Nephron (organoid): ENCODE measurements around the gene LRGUK.

ENCODE experiments used
- H3K27ac Mint-ChIP-seq, 3 experiments: 2 replicates each; pipeline ENCODE4 v1.8.0; 2020; ENCODE audit warnings: mixed read lengths in 3 of 3, mild to moderate bottlenecking in 2 of 3, moderate library complexity in 1 of 3
- H3K27me3 Mint-ChIP-seq: 2 replicates; pipeline ENCODE4 v1.8.0; 2021; ENCODE audit warnings: low read depth, mild to moderate bottlenecking, moderate library complexity, mixed read lengths
- H3K36me3 Mint-ChIP-seq: 2 replicates; pipeline ENCODE4 v1.8.0; 2020; ENCODE audit warnings: low read depth, mixed read lengths
- H3K4me1 Mint-ChIP-seq: 2 replicates; pipeline ENCODE4 v1.8.0; 2020; ENCODE audit warnings: mixed read lengths
- H3K4me3 Mint-ChIP-seq, 3 experiments: 2 replicates each; pipeline ENCODE4 v1.8.0; 2020; ENCODE audit warnings: mild to moderate bottlenecking in 3 of 3, mixed read lengths in 3 of 3, moderate library complexity in 2 of 3
- H3K9me3 Mint-ChIP-seq: 2 replicates; pipeline ENCODE4 v1.8.0; 2020; ENCODE audit warnings: mixed read lengths
- TF ChIP-seq, protein P1 (sequence below), 3 experiments: fragments of 200-600 bp; sonication (generic); IDR thresholded peaks; one replicate each; pipeline ENCODE4 v1.5.0; 2021; ENCODE audit warnings: antibody characterized with exemption in 3 of 3; ENCODE audit not compliant: unreplicated experiment in 3 of 3

Gene LRGUK

DNA sequence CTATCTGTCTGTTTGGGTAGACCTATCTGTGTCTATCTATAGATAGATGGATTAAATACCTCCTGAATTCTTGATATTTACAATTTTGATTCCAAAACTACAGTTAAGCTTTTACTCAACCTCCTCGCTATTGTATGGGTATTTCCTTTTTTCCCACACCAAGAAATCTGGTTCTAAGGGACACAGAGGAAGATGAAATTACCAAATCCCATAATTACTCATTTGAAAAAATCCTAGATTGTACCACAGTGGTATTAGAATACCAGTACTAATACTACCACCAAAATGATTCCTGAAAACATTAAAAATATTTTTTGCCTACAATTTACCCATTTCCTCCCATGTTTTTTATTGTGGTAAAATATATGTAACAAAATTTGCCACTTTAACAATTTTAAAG is 53.2 kb downstream of the LRGUK start:
- Mint-ChIP-seq H3K27ac (no peak overlapping the region), H3K4me1 (no peaks in the 10 kb centered on the region), H3K36me3 (no peaks in the 10 kb centered on the region), H3K4me3 (no peak overlapping the region), H3K27me3 (no peaks in the 10 kb centered on the region), H3K9me3 (no peaks in the 10 kb centered on the region)
- TF ChIP-seq, protein P1, sequence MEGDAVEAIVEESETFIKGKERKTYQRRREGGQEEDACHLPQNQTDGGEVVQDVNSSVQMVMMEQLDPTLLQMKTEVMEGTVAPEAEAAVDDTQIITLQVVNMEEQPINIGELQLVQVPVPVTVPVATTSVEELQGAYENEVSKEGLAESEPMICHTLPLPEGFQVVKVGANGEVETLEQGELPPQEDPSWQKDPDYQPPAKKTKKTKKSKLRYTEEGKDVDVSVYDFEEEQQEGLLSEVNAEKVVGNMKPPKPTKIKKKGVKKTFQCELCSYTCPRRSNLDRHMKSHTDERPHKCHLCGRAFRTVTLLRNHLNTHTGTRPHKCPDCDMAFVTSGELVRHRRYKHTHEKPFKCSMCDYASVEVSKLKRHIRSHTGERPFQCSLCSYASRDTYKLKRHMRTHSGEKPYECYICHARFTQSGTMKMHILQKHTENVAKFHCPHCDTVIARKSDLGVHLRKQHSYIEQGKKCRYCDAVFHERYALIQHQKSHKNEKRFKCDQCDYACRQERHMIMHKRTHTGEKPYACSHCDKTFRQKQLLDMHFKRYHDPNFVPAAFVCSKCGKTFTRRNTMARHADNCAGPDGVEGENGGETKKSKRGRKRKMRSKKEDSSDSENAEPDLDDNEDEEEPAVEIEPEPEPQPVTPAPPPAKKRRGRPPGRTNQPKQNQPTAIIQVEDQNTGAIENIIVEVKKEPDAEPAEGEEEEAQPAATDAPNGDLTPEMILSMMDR (IDR thresholded peaks at IDR 0.05; ENCODE audit: unreplicated experiment in 3 of 3): no peak

DNA sequence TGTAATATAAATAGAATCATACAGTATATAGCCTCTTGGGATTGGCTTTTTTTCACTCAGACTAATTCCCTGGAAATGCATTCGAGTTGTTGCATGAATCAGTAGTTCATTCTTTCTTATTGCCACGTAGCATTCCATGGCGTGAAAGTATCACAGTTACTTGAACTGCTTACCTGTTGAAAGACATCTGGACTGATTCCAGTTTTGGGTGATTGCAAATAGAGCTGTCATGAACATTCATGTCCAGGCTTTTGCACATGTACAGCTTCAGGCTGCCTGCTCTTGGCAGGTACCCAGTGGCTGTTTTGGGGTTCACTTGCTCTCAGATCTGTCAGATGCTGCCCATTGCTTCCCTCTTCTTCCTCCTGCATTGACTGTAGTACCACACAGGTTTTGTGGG is 54.9 kb downstream of the LRGUK start:
- Mint-ChIP-seq H3K4me1 (no peaks in the 10 kb centered on the region), H3K4me3 (no peak overlapping the region), H3K27ac (no peak overlapping the region), H3K36me3 (no peaks in the 10 kb centered on the region), H3K9me3 (no peaks in the 10 kb centered on the region), H3K27me3 (no peaks in the 10 kb centered on the region)
- TF ChIP-seq, protein P1 (IDR thresholded peaks at IDR 0.05; ENCODE audit: unreplicated experiment in 3 of 3): no peak

DNA sequence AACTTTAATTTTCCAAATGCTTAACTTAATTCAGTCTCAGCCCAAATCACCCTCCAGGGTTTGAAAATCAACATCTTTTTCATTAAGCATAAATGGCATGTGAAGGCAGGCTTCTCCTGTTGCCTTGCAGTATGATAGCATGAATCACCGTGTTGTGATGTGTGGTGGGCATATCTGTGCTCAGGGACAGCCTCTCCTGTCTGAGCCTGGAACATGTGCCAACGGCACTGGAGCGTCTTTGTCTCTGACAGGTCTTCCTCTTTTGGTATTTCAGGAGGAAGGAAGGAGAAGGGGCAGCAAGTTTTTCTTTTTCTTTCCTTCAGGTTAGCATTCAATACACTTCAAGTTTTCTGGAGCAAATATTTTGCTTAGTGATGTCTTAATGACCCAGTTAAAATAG is 57.6 kb downstream of the LRGUK start:
- Mint-ChIP-seq H3K27me3 (peaks cover 3% of the 10 kb centered on the region), H3K4me1 (no peaks in the 10 kb centered on the region), H3K27ac (no peak overlapping the region), H3K4me3 (no peak overlapping the region), H3K9me3 (no peaks in the 10 kb centered on the region), H3K36me3 (no peaks in the 10 kb centered on the region)
- TF ChIP-seq, protein P1 (IDR thresholded peaks at IDR 0.05; ENCODE audit: unreplicated experiment in 3 of 3): no peak

DNA sequence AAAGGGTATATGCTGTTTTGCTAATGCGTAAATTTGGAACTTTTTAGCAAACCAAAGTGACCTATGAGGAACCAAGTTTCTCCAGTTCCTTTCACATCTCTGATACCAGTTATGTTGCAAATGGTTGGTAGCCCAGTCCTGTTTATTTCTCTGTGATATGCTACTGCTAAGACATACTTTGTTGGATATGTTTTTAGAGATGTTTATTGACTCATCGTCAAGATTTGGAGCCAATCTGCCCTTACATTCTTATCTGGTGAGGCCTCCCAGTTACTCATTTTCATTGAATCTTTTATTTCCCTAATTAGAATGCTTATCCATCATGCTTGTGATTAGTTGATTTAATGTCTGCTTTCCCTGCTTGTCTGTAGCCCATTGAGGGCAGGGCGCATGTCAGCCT is 58.9 kb downstream of the LRGUK start:
- Mint-ChIP-seq H3K4me1 (no peaks in the 10 kb centered on the region), H3K9me3 (no peaks in the 10 kb centered on the region), H3K36me3 (no peaks in the 10 kb centered on the region), H3K27ac (no peak overlapping the region), H3K4me3 (no peak overlapping the region), H3K27me3 (peaks cover 3% of the 10 kb centered on the region)
- TF ChIP-seq, protein P1 (IDR thresholded peaks at IDR 0.05; ENCODE audit: unreplicated experiment in 3 of 3): no peak

DNA sequence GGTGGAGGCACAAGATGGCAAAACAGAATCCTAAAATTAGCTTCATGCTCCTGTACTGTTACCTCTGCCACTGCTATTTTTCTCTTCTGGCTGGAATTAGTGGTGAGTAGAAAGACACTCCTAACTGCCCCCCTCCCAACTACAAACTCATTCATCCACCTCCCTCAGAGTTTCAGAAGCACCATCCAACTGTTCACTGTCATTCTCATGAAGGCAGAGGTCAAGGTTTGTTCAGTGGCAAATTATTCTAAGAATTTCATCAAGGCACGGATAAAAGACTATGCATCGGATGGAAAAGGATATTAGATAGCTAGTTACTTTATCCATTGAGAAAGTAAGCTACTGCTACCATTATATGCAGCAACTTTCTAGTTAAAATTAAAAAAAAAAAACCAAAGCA is 59.7 kb downstream of the LRGUK start:
- TF ChIP-seq, protein P1 (IDR thresholded peaks at IDR 0.05; ENCODE audit: unreplicated experiment in 3 of 3): no peak
- Mint-ChIP-seq H3K27me3 (peaks cover 3% of the 10 kb centered on the region), H3K4me1 (no peaks in the 10 kb centered on the region), H3K36me3 (no peaks in the 10 kb centered on the region), H3K4me3 (no peak overlapping the region), H3K27ac (no peak overlapping the region), H3K9me3 (no peaks in the 10 kb centered on the region)

DNA sequence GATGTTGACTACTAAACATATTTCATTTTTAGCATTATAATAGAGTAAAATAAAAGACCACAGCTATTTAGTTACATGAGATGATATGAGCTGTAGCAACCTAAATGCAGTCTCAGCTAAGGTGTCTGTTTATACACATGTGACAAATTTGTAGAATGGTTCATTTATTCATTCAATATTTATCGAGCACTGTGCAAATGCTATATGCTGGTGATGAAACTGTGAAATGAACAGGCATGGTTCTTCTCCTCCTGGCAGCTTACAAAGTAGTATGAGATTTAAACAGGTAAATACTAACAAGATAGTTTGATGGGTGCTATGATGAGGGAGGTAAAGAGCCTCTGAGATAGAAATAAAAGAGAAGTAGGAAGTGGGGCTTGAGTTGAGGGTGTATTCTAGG is 60.8 kb downstream of the LRGUK start:
- Mint-ChIP-seq H3K9me3 (no peaks in the 10 kb centered on the region), H3K4me3 (no peak overlapping the region), H3K4me1 (no peaks in the 10 kb centered on the region), H3K27ac (no peak overlapping the region), H3K36me3 (no peaks in the 10 kb centered on the region), H3K27me3 (peaks cover 3% of the 10 kb centered on the region)
- TF ChIP-seq, protein P1 (IDR thresholded peaks at IDR 0.05; ENCODE audit: unreplicated experiment in 3 of 3): no peak
